Measurements from ENCODE around the gene BCAP29. TPM values are rescaled to one million over a fixed set of nuclear protein-coding genes. Genes with fewer than 3 reads are reported as not detected.

Gene BCAP29
- total and polyA plus RNA-seq, 2 of the 4 experiments (the other 2 are of a cell fraction), result 33.0 to 35.1 TPM

DNA sequence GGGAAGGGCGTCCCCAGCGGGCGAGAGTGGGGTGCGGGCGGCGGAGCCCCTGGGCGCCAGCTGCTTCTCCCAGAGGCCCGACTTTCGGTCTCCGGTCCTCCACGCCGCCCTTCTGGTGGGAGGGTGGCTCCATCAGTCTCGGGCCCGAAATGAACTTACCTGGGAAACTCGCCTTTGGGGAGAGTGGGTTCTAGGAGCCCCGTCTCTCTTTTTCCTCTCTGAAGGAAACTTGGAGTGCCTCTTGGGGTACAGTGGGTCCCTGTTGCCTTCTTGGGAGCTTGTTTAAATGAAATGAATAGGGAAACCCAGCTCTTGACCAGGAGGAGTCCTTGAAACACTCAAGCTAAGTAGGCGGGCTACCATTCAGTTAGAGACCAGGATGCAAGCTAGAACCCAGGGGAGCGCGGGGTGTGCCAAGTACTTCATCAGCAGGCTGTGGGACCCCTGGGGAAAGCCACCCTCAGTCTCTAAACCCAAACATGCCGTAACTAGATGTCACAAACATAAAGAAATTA, 81.9 kb downstream of the BCAP29 start:
- dilution Hi-C loops (cut with HindIII; ENCODE audit: low sequenced_read_pairs, unreplicated experiment), result no loop called here
- Histone ChIP-seq H3K9me3 (ENCODE audit: control insufficient read depth, insufficient read depth, low read length) (no peaks in the 10 kb centered on the region), H3K4me3 (ENCODE audit: insufficient read depth, low read depth, low read length) (peak overlapping the region; percentile 79), H3K27me3 (ENCODE audit: control insufficient read depth, insufficient read depth, low read length) (peaks cover 28% of the 10 kb centered on the region), H2BK5ac (ENCODE audit: low read depth, low read length, poor library complexity, severe bottlenecking) (no peak overlapping the region), H3K9ac (ENCODE audit: low read depth, low read length) (no peak overlapping the region), H3K4me2 (ENCODE audit: low read depth, low read length) (peak overlapping the region; percentile 99), H3K36me3 (ENCODE audit: control insufficient read depth, insufficient read depth, low read length) (no peaks in the 10 kb centered on the region), H3K79me1 (ENCODE audit: low read depth in 1 of 2, low read length in 2 of 2) (no peaks in the 10 kb centered on the region), H2BK20ac (ENCODE audit: low read depth, low read length) (no peak overlapping the region), H2AFZ (replicated peaks; ENCODE audit: low read length, poor library complexity) (peak overlapping the region; percentile 89), H4K8ac (ENCODE audit: low read depth in 2 of 2, low read length in 2 of 2) (no peak overlapping the region), H4K20me1 (ENCODE audit: insufficient read depth, low read length) (no peaks in the 10 kb centered on the region), H4K91ac (ENCODE audit: insufficient read depth, low read depth, low read length) (no peak overlapping the region), H3K4ac (ENCODE audit: low read depth, low read length) (no peak overlapping the region), H3K9me1 (ENCODE audit: insufficient read depth, low read length) (no peaks in the 10 kb centered on the region), H2BK120ac (ENCODE audit: low read depth, low read length) (no peak overlapping the region), H3K14ac (replicated peaks; ENCODE audit: low read depth, low read length) (no peak overlapping the region), H2BK15ac (ENCODE audit: low read depth, low read length) (no peak overlapping the region), H3K23ac (ENCODE audit: low read depth, low read length) (no peak overlapping the region), H3K27ac (ENCODE audit: insufficient read depth, low read length) (no peak overlapping the region), H2AK9ac (replicated peaks; ENCODE audit: low read depth, low read length, poor library complexity) (peak overlapping the region; percentile 5), H3K18ac (ENCODE audit: low read depth, low read length) (no peak overlapping the region), H4K5ac (ENCODE audit: low read depth, low read length) (no peak overlapping the region), H2AK5ac (ENCODE audit: low read depth, low read length) (no peak overlapping the region), H3K56ac (ENCODE audit: extremely low read depth, insufficient read depth, low read length) (no peak overlapping the region), H3K4me1 (ENCODE audit: control insufficient read depth, insufficient read depth, low read length) (peaks cover 5% of the 10 kb centered on the region)
- TF ChIP-seq SMC3 (IDR thresholded peaks at IDR 0.05; ENCODE audit: low read depth, low read length) (no peak), RAD21 (IDR thresholded peaks at IDR 0.05; ENCODE audit: low read length) (no peak)
- TF ChIP-seq, protein P1, sequence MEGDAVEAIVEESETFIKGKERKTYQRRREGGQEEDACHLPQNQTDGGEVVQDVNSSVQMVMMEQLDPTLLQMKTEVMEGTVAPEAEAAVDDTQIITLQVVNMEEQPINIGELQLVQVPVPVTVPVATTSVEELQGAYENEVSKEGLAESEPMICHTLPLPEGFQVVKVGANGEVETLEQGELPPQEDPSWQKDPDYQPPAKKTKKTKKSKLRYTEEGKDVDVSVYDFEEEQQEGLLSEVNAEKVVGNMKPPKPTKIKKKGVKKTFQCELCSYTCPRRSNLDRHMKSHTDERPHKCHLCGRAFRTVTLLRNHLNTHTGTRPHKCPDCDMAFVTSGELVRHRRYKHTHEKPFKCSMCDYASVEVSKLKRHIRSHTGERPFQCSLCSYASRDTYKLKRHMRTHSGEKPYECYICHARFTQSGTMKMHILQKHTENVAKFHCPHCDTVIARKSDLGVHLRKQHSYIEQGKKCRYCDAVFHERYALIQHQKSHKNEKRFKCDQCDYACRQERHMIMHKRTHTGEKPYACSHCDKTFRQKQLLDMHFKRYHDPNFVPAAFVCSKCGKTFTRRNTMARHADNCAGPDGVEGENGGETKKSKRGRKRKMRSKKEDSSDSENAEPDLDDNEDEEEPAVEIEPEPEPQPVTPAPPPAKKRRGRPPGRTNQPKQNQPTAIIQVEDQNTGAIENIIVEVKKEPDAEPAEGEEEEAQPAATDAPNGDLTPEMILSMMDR (conservative IDR thresholded peaks at IDR 0.05; ENCODE audit: low read depth, low read length), result no peak
- WGBS, 2 experiments (ENCODE audit: extremely low coverage in 2 of 2, insufficient read length in 1 of 2), result 50% methylated on average over 3 of the region's 20 CpGs; no CpG with 5 or more reads in 1 of the 2 experiments
- CTCF ChIA-PET, result interaction anchor here (0.6 to 1.2 kb wide), 2 partner anchors 9 to 17 kb away, joined by 3 read pairs; no protein-coding TSS in a partner anchor
- ATAC-seq (ENCODE audit: low read depth) (no peak), DNase-seq (no peak)
- POLR2A ChIA-PET (ENCODE audit: unreplicated experiment), result no interaction called here
- intact Hi-C loops (cut with micrococcal nuclease), result no loop called here
- no TSS peak for BruUV-seq (replicated peaks)
- in situ Hi-C loops (cut with MboI; ENCODE audit: low sequenced_read_pairs), result no loop called here
